Right ventricle myocardium superior (tissue), 1 donor: ENCODE data around the gene ADAMTS7. TPM values are rescaled to one million over a fixed set of nuclear protein-coding genes. Genes with fewer than 3 reads are reported as not detected.

ENCODE experiments used
- ATAC-seq: fragments of 200-7000 bp; cut with Tn5 transposase; one replicate; pipeline ENCODE4 v1.9.1; 2020; ENCODE audit warnings: mild to moderate bottlenecking; ENCODE audit not compliant: poor library complexity
- DNase-seq: peaks from one replicate; pipeline ENCODE4 v3.0.0-alpha.2; 2020
- intact Hi-C: fragments of 100-400 bp; cut with DNase I; formaldehyde crosslinking; loops from one replicate; pipeline ENCODE4 v1.11.2; 2022
- total RNA-seq: library from RNA; stranded (reverse); fragmentation: NEBNext Ultra II Directional; extraction: Animal tissue kit (Norgen Biotek cat#: 25700); gene quantifications from one replicate; pipeline ENCODE4 v1.2.1, GENCODE V29; 2021
- donor health status: DM: no; HTN: yes; CAD: no; lungs with severe emphysema.

ADAMTS7 gene
- total RNA-seq, 1 donor from 2014 or later = 31.0 TPM

DNA sequence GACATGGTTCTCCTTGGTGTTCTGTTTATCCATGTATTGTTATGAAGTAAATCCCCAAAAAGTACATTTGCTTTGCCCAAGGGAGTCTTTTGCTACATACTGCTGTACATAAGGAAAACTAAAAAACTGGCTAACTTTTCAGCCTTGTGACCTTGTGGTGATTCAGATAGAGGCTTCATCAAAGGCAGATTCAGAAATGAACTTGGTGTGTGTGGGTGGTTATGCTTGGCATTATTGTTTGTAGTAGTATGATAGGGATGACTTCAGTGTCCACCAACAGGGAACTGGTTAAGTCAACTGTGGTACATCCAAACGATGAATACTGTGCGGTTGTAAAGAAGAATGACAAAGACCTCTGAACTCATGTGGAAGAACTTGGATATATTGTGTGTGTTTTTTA is 94.6 kb downstream of the ADAMTS7 start:
- intact Hi-C loops = no loop called here
- ATAC-seq = no peak

GRCh38 chr15:78715930-78716329 is 95.3 kb downstream of the ADAMTS7 start:
- intact Hi-C loops = no loop called here
- DNase-seq (no peak), ATAC-seq (no peak)

More for the DNA sequence above, 94.6 kb downstream of the ADAMTS7 start:
- DNase-seq = no peak

DNA sequence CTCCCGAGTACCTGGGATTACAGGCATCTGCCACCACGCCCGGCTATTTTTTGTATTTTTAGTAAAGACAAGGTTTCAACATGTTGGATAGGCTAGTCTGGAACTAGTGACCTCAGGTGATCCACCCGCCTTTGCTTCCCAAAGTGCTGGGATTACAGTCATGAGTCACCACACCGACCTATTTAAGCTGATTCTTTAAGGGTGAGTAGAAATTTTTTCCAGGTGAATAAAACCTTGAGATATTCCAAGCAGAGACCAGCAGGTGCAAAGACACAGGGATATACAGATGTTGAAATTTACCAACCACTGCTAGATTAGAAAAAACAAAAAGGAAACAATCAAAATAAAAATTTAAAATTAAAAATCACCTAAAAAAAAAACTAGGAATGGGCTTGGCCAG is 95.8 kb downstream of the ADAMTS7 start:
- intact Hi-C loops = no loop called here
- no peak for DNase-seq
- no peak for ATAC-seq

DNA sequence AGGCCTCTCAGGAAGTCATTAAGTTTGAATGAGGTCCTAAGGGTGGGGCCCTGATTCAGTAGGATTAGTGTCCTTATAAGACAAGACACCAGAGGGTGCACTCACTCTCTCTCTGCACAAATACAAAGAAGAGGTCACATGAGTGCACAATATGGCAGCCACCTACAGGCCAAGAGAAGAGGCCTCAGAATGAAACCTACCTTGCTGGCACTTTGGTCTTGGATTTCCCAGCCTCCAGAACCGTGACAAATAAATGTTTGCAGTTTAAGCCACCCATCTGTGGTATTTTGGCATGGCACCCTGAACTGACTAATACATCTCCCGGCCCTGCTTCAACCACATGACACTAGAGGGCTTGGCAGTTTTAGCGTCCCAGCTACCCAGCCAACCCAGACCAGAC is 96.4 kb downstream of the ADAMTS7 start:
- DNase-seq (no peak), ATAC-seq (no peak)
- intact Hi-C loops = no loop called here

DNA sequence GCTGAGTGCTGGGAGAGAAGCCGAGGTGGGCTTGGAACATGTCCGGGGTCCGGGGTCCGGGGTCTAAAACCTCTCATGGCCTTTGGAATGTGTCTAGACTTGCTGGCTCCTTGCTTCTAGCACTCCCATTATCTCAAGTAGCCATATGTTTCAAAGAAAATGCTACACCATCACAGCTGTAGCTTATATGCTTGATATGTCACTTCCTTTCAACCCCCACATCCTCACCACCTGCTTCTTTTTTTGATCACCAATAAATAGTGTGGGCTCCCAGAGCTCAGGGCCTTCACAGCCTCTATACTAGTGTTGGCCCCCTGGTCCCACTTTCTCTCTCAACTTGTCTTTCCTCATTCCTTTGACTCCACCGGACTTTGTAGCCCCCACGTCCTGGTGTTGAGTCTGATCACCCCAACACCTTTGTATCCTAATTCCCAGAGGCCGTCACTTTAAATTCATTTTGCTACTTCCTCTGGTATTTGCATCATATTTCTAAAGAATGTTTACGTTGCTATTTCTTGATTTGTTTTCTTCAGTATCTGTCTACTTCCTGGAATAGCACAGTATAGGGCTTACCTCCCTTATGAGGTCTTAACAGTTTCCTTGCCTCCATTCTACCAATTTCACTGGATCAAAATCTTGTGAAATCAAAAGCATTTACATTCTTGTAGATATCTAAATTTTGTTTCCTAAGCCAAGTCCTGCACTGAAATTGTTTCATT is 98.3 kb downstream of the ADAMTS7 start:
- ATAC-seq (no peak), DNase-seq (no peak)
- intact Hi-C loops = no loop called here

DNA sequence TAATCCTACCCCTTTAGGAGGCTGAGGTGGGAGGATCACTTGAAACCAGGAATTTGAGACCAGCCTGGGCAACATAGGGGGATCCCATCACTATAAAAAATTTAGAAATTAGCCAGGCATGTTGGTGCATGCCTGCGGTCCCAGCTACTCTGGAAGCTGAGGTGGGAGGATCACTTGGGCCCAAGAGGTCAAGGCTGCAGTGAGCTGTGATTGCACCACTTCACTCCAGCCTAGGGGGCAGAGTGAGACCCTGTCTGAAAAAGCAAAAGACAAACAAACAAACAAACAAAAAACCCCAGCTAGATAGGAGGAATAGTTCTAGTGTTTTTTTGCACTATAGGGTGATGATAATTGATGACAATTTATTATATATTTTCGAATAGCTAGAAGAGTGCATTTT is 99.6 kb downstream of the ADAMTS7 start:
- intact Hi-C loops = no loop called here
- ATAC-seq (no peak), DNase-seq (no peak)

DNA sequence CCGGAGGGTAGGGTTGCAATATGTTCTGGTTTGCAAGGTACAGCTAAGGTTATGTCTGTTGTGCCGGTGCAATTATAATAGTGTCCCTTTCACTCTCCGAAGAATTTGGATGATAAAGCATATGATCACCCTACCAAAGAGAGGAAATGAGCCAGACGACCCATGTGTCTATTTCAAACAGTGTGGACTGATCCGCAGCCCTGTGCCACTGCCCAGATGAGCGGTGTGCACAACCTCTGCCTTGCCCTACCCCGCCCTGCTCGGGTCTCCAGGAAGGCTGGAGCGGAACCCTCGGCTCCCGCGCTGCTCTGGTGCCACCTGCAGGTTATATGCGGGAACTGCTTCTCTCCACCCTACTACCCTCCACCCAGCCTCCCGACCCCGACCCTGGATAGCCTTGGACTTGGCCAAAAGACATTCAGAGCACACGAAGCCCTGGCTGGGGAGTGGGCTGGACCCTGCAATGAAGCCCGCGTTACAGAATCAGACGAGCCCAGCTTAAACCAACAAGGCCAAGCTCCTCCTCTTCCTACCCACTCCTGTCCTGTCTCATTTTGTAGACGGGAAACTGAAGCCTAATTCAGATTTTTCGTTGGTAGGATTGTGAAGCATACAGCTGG is 101.9 kb downstream of the ADAMTS7 start:
- intact Hi-C loops = loop anchor here (5.0 kb wide), 2 partner anchors 72 to 87 kb away; partner anchors contain the start of gene CHRNA3
- peak; percentile 95 for ATAC-seq
- peak; percentile 77 for DNase-seq

Other genes starting within 250 kb of the ADAMTS7 start
- 4.2 TPM for gene CHRNA5, start 245.9 kb downstream of the ADAMTS7 start, total RNA-seq
- 0.13 TPM for gene CHRNA3, start 190.5 kb downstream of the ADAMTS7 start, total RNA-seq
- not detected for gene CHRNB4, start 170.3 kb downstream of the ADAMTS7 start, total RNA-seq
- gene MORF4L1, start 61.4 kb upstream of the ADAMTS7 start, total RNA-seq = 330 TPM
- gene CTSH, start 133.6 kb upstream of the ADAMTS7 start, total RNA-seq = 68.4 TPM